ENCODE data around the gene NPR3.

Gene NPR3

DNA sequence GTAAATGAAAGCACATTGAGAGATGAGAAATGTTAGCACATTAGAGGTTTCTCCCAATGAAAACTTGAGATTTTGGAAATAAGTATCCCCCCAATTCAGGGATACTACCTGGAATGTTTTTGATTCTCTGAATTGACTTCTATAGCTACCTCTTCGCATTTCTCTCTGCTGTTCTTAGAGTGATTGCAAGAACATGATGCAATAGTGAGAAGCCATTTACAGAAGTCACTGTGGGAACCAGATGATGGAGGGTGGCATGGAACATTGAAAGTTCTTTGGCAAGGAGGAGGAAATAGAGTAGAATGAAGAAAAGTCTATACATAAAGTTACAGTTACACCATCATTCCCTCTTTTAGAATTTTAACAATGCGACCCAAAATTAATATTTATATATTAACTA is 9.2 kb downstream of the NPR3 start:
- DNase-seq (ENCODE audit: low read depth) = no peak
- no peak overlapping the region for H3K4me3 ChIP-seq (ENCODE audit: low read length)
- no peak for TF ChIP-seq CTCF (conservative IDR thresholded peaks at IDR 0.05; ENCODE audit: low read depth, low read length)

- H3K4me3 ChIP-seq (ENCODE audit: low read length) = no peak overlapping the region
Observed at GRCh38 chr5:32721626-32722025, 10.5 kb downstream of the NPR3 start.

GRCh38 chr5:32722957-32723356 is 11.8 kb downstream of the NPR3 start:
- no peak for DNase-seq (ENCODE audit: low read depth)
- TF ChIP-seq CTCF (conservative IDR thresholded peaks at IDR 0.05; ENCODE audit: low read depth, low read length) = no peak

More at GRCh38 chr5:32721626-32722025, 10.5 kb downstream of the NPR3 start:
- DNase-seq (ENCODE audit: low read depth) = no peak
- no peak for TF ChIP-seq CTCF (conservative IDR thresholded peaks at IDR 0.05; ENCODE audit: low read depth, low read length)

GRCh38 chr5:32724526-32724925 is 13.4 kb downstream of the NPR3 start:
- TF ChIP-seq CTCF (conservative IDR thresholded peaks at IDR 0.05; ENCODE audit: low read depth, low read length) = no peak
- no peak for DNase-seq (ENCODE audit: low read depth)

More at GRCh38 chr5:32722957-32723356, 11.8 kb downstream of the NPR3 start:
- H3K4me3 ChIP-seq (ENCODE audit: low read length) = no peak overlapping the region

DNA sequence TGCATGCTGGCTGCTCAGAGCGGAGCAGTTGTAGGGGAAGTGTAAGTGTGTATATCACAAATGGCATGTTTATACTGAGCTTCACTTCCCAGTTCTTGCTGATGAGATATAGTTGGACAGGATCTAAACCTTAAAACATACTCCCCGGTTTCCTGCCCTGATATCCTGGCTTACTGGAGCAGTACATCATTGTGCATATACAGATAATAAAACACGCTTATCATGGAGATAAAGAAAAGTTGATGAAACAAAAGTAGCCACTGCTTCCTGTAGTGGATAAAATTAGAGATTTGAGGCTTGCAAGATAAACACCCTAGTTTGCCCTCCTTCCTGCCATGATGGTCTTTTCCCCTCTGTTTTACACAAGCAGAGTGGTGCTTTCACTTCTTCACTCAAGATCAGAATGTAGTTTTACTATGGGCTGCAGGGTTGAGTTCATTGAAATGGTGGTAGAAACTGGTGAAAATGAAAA is 15.0 kb downstream of the NPR3 start:
- no peak overlapping the region for H3K4me3 ChIP-seq (ENCODE audit: low read length)
- TF ChIP-seq CTCF (conservative IDR thresholded peaks at IDR 0.05; ENCODE audit: low read depth, low read length) = no peak
- DNase-seq (ENCODE audit: low read depth) = no peak

More at GRCh38 chr5:32724526-32724925, 13.4 kb downstream of the NPR3 start:
- no peak overlapping the region for H3K4me3 ChIP-seq (ENCODE audit: low read length)

DNA sequence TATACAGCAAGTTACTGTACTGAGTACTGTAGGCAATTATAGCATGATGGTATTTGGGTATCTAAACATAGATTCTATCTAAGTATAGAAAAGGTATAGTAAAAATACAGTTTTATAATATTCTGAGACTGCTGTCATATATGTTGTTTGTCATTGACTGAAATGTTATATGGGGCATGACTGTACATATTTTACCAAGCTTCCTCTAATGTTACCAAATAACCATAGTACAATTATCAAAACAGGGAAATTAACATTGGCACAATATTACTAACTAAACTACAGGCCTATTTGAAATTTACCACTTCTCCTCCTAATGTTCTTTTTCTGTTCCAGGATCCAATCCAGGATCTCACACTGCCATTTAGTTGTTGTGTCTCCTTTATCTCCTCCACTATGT is 18.5 kb downstream of the NPR3 start:
- no peak for TF ChIP-seq CTCF (conservative IDR thresholded peaks at IDR 0.05; ENCODE audit: low read depth, low read length)
- DNase-seq (ENCODE audit: low read depth) = no peak
- no peak overlapping the region for H3K4me3 ChIP-seq (ENCODE audit: low read length)

DNA sequence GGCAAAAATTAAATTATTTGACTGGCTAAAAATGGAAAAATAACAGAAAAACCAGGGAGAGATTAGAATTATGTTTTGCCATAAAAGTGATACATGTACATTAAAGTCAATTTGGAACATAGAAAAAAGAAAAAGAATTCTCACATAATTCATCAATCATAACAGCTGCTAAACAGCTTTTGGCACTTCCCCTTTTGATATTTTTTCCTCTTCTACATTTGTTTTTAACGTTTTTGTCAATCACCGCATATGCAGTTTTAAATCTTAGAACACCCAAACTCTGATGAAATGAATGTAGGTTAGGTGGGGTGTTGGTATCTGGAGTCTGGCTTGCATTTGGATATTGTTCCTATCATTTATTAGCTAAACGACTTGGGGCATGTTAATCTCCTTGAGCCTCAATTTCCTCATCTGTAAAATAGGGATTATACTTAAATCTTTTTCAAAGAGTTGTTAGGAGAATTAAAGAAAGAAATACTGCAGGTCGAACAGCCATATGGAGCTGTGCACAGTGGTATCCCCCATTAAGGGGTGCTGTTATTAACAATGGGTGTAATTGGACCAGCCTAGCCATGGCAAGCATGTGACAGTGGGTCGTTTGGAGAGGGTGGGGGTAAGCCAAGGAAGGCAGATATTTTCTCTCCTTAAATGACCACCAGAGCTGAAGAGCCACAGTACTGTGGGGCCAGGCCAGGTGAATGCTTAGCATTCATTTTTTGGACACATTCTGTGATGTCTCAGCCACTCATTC is 22.6 kb downstream of the NPR3 start:
- no peak for DNase-seq (ENCODE audit: low read depth)
- no peak for TF ChIP-seq CTCF (conservative IDR thresholded peaks at IDR 0.05; ENCODE audit: low read depth, low read length)
- H3K4me3 ChIP-seq (ENCODE audit: low read length) = no peak overlapping the region
